Gastrocnemius medialis (tissue), 4 donors: ENCODE measurements around the gene OAT.

Source experiments
- POLR2A ChIP-seq, 2 donors: fragments of 450-650 bp; IDR thresholded peaks; one replicate each; pipeline ENCODE4 v1.6.1; 2017; ENCODE audit warnings: antibody characterized with exemption in 2 of 2, mild to moderate bottlenecking in 2 of 2, moderate library complexity in 2 of 2
- TF ChIP-seq, protein P1 (sequence below), 5 experiments: fragments of 450-650 bp in 3 of 5; fragments of 200-600 bp in 2 of 5; sonication (generic) in 2 of 5; IDR thresholded peaks in 4 of 5; conservative IDR thresholded peaks in 1 of 5; 1 replicate in 4 of 5; 2 replicates in 1 of 5; pipeline ENCODE4 v1.5.1; 2016 to 2019; ENCODE audit warnings: antibody characterized with exemption in 5 of 5, mild to moderate bottlenecking in 3 of 5, moderate library complexity in 3 of 5

DNA sequence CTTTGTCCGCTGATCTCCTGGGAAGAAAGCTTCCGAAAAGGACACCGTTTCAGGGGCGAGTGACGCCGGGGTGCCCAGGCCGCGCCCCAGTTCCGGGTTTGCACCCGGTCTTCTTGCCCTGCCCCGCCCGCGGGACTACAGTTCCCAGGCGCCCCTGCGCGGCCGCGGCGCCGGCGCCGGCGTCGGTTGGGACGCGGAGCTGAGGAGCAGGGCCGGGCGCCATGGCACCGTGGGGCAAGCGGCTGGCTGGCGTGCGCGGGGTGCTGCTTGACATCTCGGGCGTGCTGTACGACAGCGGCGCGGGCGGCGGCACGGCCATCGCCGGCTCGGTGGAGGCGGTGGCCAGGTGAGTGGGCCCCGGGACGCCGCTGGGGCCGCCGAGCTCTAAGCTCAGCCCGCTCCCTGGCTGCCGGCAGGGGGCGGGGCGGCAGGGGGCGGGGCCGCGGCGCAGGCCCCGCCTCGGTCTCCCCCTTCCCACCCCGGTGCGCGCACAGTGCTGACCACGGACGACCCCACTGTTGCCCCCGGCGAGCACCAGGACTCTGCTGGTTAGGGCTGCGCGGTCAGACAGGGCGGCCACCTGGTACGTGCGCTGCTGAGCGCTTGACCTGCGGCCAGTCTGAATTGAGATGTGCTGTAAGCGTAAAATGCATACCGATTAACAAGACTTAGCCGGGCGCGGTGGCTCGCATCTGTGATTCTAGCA, 43.1 kb upstream of the OAT start, which contains the start of gene LHPP:
- TF ChIP-seq, protein P1, sequence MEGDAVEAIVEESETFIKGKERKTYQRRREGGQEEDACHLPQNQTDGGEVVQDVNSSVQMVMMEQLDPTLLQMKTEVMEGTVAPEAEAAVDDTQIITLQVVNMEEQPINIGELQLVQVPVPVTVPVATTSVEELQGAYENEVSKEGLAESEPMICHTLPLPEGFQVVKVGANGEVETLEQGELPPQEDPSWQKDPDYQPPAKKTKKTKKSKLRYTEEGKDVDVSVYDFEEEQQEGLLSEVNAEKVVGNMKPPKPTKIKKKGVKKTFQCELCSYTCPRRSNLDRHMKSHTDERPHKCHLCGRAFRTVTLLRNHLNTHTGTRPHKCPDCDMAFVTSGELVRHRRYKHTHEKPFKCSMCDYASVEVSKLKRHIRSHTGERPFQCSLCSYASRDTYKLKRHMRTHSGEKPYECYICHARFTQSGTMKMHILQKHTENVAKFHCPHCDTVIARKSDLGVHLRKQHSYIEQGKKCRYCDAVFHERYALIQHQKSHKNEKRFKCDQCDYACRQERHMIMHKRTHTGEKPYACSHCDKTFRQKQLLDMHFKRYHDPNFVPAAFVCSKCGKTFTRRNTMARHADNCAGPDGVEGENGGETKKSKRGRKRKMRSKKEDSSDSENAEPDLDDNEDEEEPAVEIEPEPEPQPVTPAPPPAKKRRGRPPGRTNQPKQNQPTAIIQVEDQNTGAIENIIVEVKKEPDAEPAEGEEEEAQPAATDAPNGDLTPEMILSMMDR (IDR thresholded peaks at IDR 0.05 in 4 of 5, conservative IDR thresholded peaks at IDR 0.05 in 1 of 5): peak in 3 of 5 experiments; percentile 63 to 91 (median 69)
- peak in 1 of 2 donors; percentile 22 for TF ChIP-seq POLR2A (IDR thresholded peaks at IDR 0.05)
